ENCODE results near the gene GIN1.
"Not testable (repeated sequence)": the region's sequence is repeated elsewhere in the genome, so short reads cannot be mapped to it uniquely, and the experiment has no call there.

Gene GIN1

GRCh38 chr5:103075442-103075841, 44.5 kb downstream of the GIN1 start:
- no peak overlapping the region for H3K4me3 ChIP-seq (ENCODE audit: low read length)
- no peak for TF ChIP-seq CTCF (IDR thresholded peaks at IDR 0.05; ENCODE audit: insufficient read depth, low read depth, low read length, missing control alignments)
- no peak for DNase-seq (ENCODE audit: low read depth)

DNA sequence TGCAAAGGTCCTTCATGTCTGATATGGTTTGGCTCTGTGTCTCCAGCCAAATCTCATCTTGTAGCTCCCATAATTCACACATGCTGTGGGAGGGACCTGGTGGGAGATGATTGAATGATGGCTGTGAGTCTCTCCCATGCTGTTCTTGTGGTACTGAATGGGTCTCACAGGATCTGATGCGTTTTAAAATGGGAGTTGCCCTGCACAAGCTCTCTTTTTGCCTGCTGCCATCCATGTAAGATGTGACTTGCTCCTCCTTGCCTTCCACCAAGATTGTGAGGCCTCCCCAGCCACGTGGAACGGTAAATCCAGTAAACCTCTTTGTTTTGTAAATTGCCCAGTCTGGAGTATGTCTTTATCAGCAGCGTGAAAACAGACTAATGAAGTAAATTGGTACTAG, 46.4 kb downstream of the GIN1 start:
- not testable (repeated sequence) for DNase-seq (ENCODE audit: low read depth); H3K4me3 ChIP-seq (ENCODE audit: low read length)

- no peak for TF ChIP-seq CTCF (IDR thresholded peaks at IDR 0.05; ENCODE audit: insufficient read depth, low read depth, low read length, missing control alignments)
- peak; percentile 5 for DNase-seq (ENCODE audit: low read depth)
These were observed 53.6 kb downstream of the GIN1 start for GRCh38 chr5:103066326-103066725.

DNA sequence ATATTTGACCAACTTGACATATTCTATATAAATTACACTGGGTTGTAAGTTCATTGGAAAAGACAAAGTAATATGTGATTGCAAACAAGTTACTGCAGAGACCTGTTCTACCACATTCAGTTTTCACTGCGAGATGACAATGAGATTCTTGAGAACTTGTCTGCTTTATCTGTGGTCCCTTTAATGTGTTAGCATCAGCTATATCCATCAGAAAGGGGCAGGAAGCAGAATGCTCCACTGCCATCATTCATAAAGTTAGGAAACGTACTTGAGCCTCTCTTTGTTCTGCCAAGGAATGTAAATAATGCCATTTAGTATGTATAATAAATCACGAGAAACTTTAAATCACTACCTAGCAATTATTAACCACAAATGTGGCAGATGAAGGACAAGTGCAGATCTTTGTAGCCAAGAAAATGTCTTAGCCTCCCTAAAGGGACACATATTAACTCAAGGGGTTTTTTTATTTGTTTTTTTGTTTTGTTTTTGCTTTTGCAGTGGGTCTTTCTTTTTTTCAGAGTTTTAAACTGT, 59.4 kb downstream of the GIN1 start:
- TF ChIP-seq CTCF (IDR thresholded peaks at IDR 0.05; ENCODE audit: insufficient read depth, low read depth, low read length, missing control alignments), result no peak
- H3K4me3 ChIP-seq (ENCODE audit: low read length), result no peak overlapping the region
- DNase-seq (ENCODE audit: low read depth), result peak; percentile 6

More at GRCh38 chr5:103066326-103066725, 53.6 kb downstream of the GIN1 start:
- no peak overlapping the region for H3K4me3 ChIP-seq (ENCODE audit: low read length)

GRCh38 chr5:103059525-103059924, 60.4 kb downstream of the GIN1 start:
- TF ChIP-seq CTCF (IDR thresholded peaks at IDR 0.05; ENCODE audit: insufficient read depth, low read depth, low read length, missing control alignments), result no peak
- no peak overlapping the region for H3K4me3 ChIP-seq (ENCODE audit: low read length)
- DNase-seq (ENCODE audit: low read depth), result no peak

DNA sequence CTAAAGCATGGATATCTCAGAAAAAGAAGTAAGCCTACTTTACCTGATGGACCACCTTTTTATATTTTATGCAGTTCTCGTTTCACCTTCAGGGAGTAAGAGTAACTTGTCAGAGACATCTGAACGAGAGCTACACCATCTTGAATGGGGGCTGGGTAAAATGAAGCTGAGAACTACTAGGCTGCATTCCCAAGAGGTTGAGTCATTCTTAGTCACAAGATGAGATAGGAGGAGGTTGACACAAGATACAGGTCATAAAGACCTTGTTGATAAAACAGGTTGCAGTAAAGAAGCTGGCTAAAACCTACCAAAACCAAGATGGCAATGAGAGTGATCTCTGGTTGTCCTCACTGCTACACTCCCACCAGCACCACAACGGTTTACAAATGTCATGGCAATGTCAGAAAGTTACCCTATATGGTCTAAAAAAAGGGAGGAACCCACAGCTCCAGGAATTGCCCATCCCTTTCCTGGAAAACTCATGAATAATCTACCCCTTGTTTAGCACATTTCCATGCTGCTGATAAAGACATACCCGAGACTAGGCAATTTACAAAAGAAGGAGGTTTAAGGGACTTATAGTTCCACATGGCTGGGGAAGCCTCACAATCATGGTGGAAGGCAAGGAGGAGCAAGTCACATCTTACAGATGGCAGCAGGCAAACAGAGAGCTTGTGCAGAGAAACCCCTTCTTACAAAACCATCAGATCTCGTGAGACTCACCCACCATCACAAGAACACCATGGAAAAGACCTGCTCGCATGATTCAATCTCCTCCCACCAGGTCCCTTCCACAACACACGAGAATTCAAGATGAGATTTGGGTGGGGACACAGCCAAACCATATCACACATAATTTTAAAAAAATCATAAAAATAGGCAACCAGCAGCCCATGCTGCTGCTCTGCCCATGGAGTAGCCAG, 62.5 kb downstream of the GIN1 start:
- TF ChIP-seq CTCF (IDR thresholded peaks at IDR 0.05; ENCODE audit: insufficient read depth, low read depth, low read length, missing control alignments), result no peak
- H3K4me3 ChIP-seq (ENCODE audit: low read length), result no peak overlapping the region
- peak; percentile 77 for DNase-seq (ENCODE audit: low read depth)

- not testable (repeated sequence) for H3K4me3 ChIP-seq (ENCODE audit: low read length); DNase-seq (ENCODE audit: low read depth)
These were observed 73.2 kb downstream of the GIN1 start for GRCh38 chr5:103046706-103047105.

Data from epithelial cell of esophagus (primary cell).